ENCODE measurements around the gene GCNT4. TPM values are rescaled to one million over a fixed set of nuclear protein-coding genes. Genes with fewer than 3 reads are reported as not detected.

The GCNT4 gene
- polyA plus RNA-seq, 1 of the 3 experiments (the other 2 are of a cell fraction): 0.02 TPM

DNA sequence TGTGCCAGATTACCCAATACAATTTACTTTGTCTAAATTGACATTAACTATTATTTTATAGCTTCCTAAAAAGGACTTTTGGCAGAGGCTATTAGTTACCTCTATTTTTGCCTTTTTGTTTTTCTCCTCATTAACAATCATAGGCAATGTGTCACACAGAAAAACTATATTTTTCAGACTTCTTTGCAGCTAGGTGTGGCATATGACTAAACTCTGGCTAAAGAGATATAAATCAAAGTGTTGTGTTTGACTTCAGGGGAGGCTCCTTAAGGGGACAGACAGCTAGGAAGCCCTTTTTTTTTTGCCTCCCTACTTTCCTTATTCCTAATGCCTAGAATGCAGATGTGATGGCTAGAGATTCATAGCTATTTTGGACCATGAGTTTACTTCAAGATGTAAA is 19.7 kb upstream of the GCNT4 start:
- H4K20me1 ChIP-seq (ENCODE audit: insufficient read depth): no peaks in the 10 kb centered on the region
- no peak overlapping the region for H3K4me2 ChIP-seq
- TF ChIP-seq CHD2 (IDR thresholded peaks at IDR 0.05; ENCODE audit: low read length, partially characterized antibody) (no peak), EZH2phosphoT487 (IDR thresholded peaks at IDR 0.05; ENCODE audit: borderline replicate concordance, low read depth) (no peak), TCF12 (IDR thresholded peaks at IDR 0.05) (no peak)
- TF ChIP-seq, protein P1, sequence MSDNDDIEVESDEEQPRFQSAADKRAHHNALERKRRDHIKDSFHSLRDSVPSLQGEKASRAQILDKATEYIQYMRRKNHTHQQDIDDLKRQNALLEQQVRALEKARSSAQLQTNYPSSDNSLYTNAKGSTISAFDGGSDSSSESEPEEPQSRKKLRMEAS (IDR thresholded peaks at IDR 0.05; ENCODE audit: low read depth): no peak
- TF ChIP-seq, protein P2, sequence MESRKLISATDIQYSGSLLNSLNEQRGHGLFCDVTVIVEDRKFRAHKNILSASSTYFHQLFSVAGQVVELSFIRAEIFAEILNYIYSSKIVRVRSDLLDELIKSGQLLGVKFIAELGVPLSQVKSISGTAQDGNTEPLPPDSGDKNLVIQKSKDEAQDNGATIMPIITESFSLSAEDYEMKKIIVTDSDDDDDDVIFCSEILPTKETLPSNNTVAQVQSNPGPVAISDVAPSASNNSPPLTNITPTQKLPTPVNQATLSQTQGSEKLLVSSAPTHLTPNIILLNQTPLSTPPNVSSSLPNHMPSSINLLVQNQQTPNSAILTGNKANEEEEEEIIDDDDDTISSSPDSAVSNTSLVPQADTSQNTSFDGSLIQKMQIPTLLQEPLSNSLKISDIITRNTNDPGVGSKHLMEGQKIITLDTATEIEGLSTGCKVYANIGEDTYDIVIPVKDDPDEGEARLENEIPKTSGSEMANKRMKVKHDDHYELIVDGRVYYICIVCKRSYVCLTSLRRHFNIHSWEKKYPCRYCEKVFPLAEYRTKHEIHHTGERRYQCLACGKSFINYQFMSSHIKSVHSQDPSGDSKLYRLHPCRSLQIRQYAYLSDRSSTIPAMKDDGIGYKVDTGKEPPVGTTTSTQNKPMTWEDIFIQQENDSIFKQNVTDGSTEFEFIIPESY (IDR thresholded peaks at IDR 0.05; ENCODE audit: borderline replicate concordance, low read depth): no peak
- H3K4me1 ChIP-seq (ENCODE audit: control insufficient read depth in 1 of 2, insufficient read depth in 2 of 2, low read depth in 1 of 2, low read length in 1 of 2): no peaks in the 10 kb centered on the region
- H3K79me2 ChIP-seq (ENCODE audit: insufficient read depth): no peaks in the 10 kb centered on the region
- H2AFZ ChIP-seq (ENCODE audit: low read depth): no peak overlapping the region
- H3K27me3 ChIP-seq (ENCODE audit: insufficient read depth): no peaks in the 10 kb centered on the region; the same call in 1 of the 2 replicates
- ChIA-PET POLR2A (no interaction called here), CTCF (interaction anchor here (0.8 to 3.2 kb wide), 4 partner anchors 12 to 80 kb away, joined by 4 to 11 read pairs (median 4); no protein-coding TSS in a partner anchor)
- H3K9me3 ChIP-seq: no peaks in the 10 kb centered on the region
- H3K4me3 ChIP-seq (ENCODE audit: low read depth in 2 of 2, low read length in 1 of 2): no peak overlapping the region
- no peak overlapping the region for H3K9ac ChIP-seq
- H3K27ac ChIP-seq (ENCODE audit: low read depth in 2 of 2, low read length in 1 of 2): no peak overlapping the region
- no peak for DNase-seq
- H3K36me3 ChIP-seq (replicated peaks in 1 of 2; ENCODE audit: control insufficient read depth in 1 of 2, insufficient read depth in 2 of 2, low read length in 1 of 2): no peaks in the 10 kb centered on the region
- no peaks in the 10 kb centered on the region for H3F3A ChIP-seq (replicated peaks; ENCODE audit: insufficient read depth)
- no peaks in the 10 kb centered on the region for H3K9me2 ChIP-seq

DNA sequence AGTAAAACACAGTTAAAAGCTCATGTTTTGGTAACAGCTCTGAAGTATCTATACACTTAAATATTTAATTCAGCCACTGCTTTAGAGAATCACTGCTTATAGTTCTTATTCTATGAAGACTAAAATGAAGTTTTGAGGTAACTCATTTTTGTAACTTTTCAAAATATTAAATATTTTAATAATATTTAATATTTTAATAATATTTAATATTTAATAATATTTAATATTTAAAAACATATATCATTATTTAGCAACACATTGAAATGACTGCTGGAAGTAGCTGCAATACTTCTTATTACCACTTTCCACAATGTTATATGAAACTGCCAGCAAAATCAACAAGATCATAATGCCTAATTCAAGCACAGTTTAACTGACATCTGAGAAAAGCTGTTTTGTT is 18.7 kb upstream of the GCNT4 start:
- no peak overlapping the region for H3K4me2 ChIP-seq
- CTCF ChIA-PET: interaction anchor here (1.7 to 3.2 kb wide), 2 partner anchors 13 to 21 kb away, joined by 5 to 11 read pairs; no protein-coding TSS in a partner anchor
- no peaks in the 10 kb centered on the region for H3K36me3 ChIP-seq (replicated peaks in 1 of 2; ENCODE audit: control insufficient read depth in 1 of 2, insufficient read depth in 2 of 2, low read length in 1 of 2)
- no peaks in the 10 kb centered on the region for H3F3A ChIP-seq (replicated peaks; ENCODE audit: insufficient read depth)
- no peaks in the 10 kb centered on the region for H3K9me3 ChIP-seq
- no peak overlapping the region for H3K9ac ChIP-seq
- H3K4me1 ChIP-seq (ENCODE audit: control insufficient read depth in 1 of 2, insufficient read depth in 2 of 2, low read depth in 1 of 2, low read length in 1 of 2): no peaks in the 10 kb centered on the region
- no peaks in the 10 kb centered on the region for H4K20me1 ChIP-seq (ENCODE audit: insufficient read depth)
- H3K4me3 ChIP-seq (ENCODE audit: low read depth in 2 of 2, low read length in 1 of 2): no peak overlapping the region
- no peak for DNase-seq
- no peaks in the 10 kb centered on the region for H3K9me2 ChIP-seq
- H2AFZ ChIP-seq (ENCODE audit: low read depth): no peak overlapping the region
- no peak overlapping the region for H3K27ac ChIP-seq (ENCODE audit: low read depth in 2 of 2, low read length in 1 of 2)
- H3K27me3 ChIP-seq (ENCODE audit: insufficient read depth): no peaks in the 10 kb centered on the region; the same call in 1 of the 2 replicates
- TF ChIP-seq FOXM1 (IDR thresholded peaks at IDR 0.05; ENCODE audit: low read depth) (no peak), SIN3A (IDR thresholded peaks at IDR 0.05; ENCODE audit: borderline replicate concordance, low read depth, low read length) (no peak), GATA2 (CRISPR knock-in tag; IDR thresholded peaks at IDR 0.05) (no peak), GABPA (IDR thresholded peaks at IDR 0.05; ENCODE audit: low read depth) (no peak), NFIC (IDR thresholded peaks at IDR 0.05; ENCODE audit: borderline replicate concordance) (no peak), MEF2A (IDR thresholded peaks at IDR 0.05; ENCODE audit: borderline replicate concordance, low read depth) (no peak), CHD2 (IDR thresholded peaks at IDR 0.05; ENCODE audit: low read length, partially characterized antibody) (no peak), RCOR1 (IDR thresholded peaks at IDR 0.05; ENCODE audit: low read length) (no peak), YY1 (IDR thresholded peaks at IDR 0.05; ENCODE audit: low read depth) (no peak), POLR2AphosphoS5 (IDR thresholded peaks at IDR 0.05; ENCODE audit: low read depth, low read length) (no peak), ELF1 (IDR thresholded peaks at IDR 0.05) (no peak), RFX5 (IDR thresholded peaks at IDR 0.05; ENCODE audit: low read length) (no peak), MXI1 (IDR thresholded peaks at IDR 0.05; ENCODE audit: low read depth, low read length) (no peak)
- no peaks in the 10 kb centered on the region for H3K79me2 ChIP-seq (ENCODE audit: insufficient read depth)
- POLR2A ChIA-PET: no interaction called here
